ENCODE results near the gene RFC2.
"Not testable (repeated sequence)": the region's sequence is repeated elsewhere in the genome, so short reads cannot be mapped to it uniquely, and the experiment has no call there.

RFC2 gene

GRCh38 chr7:74262639-74263398 lies 8.6 kb upstream of the RFC2 start:
- H3K36me3 ChIP-seq (ENCODE audit: insufficient read depth, low read length): no peaks in the 10 kb centered on the region
- no peak overlapping the region for H3K4me3 ChIP-seq (ENCODE audit: low read depth, low read length)
- no peak overlapping the region for H3K27ac ChIP-seq (ENCODE audit: low read depth, low read length)
- H2AFZ ChIP-seq (ENCODE audit: low read length, unreplicated experiment): no peak overlapping the region
- H3K4me1 ChIP-seq (ENCODE audit: control insufficient read depth, insufficient read depth, low read length, unreplicated experiment): no peaks in the 10 kb centered on the region
- no peaks in the 10 kb centered on the region for H3K27me3 ChIP-seq (ENCODE audit: insufficient read depth, low read length)
- H3K79me2 ChIP-seq (ENCODE audit: control insufficient read depth, insufficient read depth, low read length, unreplicated experiment): no peaks in the 10 kb centered on the region

DNA sequence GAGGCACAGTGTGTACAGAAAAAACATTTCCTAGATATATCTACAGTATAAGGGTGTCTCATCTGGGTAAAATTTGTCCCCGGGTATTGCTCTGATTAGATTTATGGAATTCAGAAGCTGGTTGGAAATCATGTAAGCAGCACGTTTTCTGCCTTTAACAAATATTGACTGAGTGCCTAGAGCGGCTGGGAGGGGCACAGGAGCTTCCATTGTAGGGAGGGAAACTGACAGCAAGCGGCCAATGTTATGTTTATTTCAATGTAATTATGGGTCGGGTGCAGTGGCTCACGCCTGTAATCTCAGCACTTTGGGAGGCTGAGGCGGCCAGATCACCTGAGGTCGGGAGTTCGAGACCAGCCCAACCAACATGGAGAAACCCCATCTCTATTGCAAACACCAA lies 4.4 kb upstream of the RFC2 start:
- no peak overlapping the region for H3K27ac ChIP-seq (ENCODE audit: low read depth, low read length)
- H3K4me3 ChIP-seq (ENCODE audit: low read depth, low read length): no peak overlapping the region
- no peaks in the 10 kb centered on the region for H3K27me3 ChIP-seq (ENCODE audit: insufficient read depth, low read length)
- peaks cover 9% of the 10 kb centered on the region for H3K79me2 ChIP-seq (ENCODE audit: control insufficient read depth, insufficient read depth, low read length, unreplicated experiment)
- H3K36me3 ChIP-seq (ENCODE audit: insufficient read depth, low read length): no peaks in the 10 kb centered on the region
- peaks cover 20% of the 10 kb centered on the region for H3K4me1 ChIP-seq (ENCODE audit: control insufficient read depth, insufficient read depth, low read length, unreplicated experiment)
- H2AFZ ChIP-seq (ENCODE audit: low read length, unreplicated experiment): no peak overlapping the region

- Histone ChIP-seq H3K4me3 (ENCODE audit: low read depth, low read length) (peak overlapping the region; percentile 60), H3K27ac (ENCODE audit: low read depth, low read length) (peak overlapping the region; percentile 96), H3K27me3 (ENCODE audit: insufficient read depth, low read length) (no peaks in the 10 kb centered on the region), H2AFZ (ENCODE audit: low read length, unreplicated experiment) (no peak overlapping the region), H3K79me2 (ENCODE audit: control insufficient read depth, insufficient read depth, low read length, unreplicated experiment) (peaks cover 22% of the 10 kb centered on the region), H3K4me1 (ENCODE audit: control insufficient read depth, insufficient read depth, low read length, unreplicated experiment) (peaks cover 20% of the 10 kb centered on the region), H3K36me3 (ENCODE audit: insufficient read depth, low read length) (0 out of 2 replicates have a peak, but pooled peaks cover 3% of the 10 kb centered on the region)
Measured at GRCh38 chr7:74256491-74257408, 2.6 kb upstream of the RFC2 start.

GRCh38 chr7:74255461-74255860 lies 1.3 kb upstream of the RFC2 start:
- H2AFZ ChIP-seq (ENCODE audit: low read length, unreplicated experiment); H3K27me3 ChIP-seq (ENCODE audit: insufficient read depth, low read length); H3K36me3 ChIP-seq (ENCODE audit: insufficient read depth, low read length): not testable (repeated sequence)
- peaks cover 22% of the 10 kb centered on the region for H3K79me2 ChIP-seq (ENCODE audit: control insufficient read depth, insufficient read depth, low read length, unreplicated experiment)
- H3K4me3 ChIP-seq (ENCODE audit: low read depth, low read length): peak overlapping the region; percentile 85
- peak overlapping the region; percentile 96 for H3K27ac ChIP-seq (ENCODE audit: low read depth, low read length)
- peaks cover 20% of the 10 kb centered on the region for H3K4me1 ChIP-seq (ENCODE audit: control insufficient read depth, insufficient read depth, low read length, unreplicated experiment)

DNA sequence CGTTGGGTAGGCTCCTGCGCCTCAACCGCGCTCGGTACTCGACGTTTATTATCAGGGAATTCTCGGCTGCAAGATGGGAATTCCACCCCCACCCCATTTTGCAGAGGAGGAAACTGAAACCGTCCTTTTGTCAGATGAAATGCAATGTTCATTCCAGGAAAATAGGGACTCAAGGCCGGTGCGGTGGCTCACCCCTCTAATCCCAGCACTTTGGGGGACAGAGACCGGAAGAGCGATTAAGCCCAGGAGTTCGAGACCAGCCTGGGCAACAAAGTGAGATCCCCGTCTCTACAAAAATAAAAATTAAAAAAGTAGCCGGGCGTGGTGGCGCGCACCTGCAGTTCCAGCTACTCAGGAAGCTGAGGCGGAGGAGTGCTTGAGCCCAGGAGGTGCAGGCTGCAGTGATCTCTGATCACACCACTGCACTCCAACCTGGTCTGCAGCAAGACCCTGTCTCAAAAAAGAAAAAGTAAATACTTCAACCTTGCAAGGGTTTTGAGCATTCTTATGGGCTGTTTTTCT lies 720 bp upstream of the RFC2 start:
- peaks cover 20% of the 10 kb centered on the region for H3K4me1 ChIP-seq (ENCODE audit: control insufficient read depth, insufficient read depth, low read length, unreplicated experiment)
- H3K36me3 ChIP-seq (ENCODE audit: insufficient read depth, low read length): peaks cover 8% of the 10 kb centered on the region
- peak overlapping the region; percentile 96 for H3K27ac ChIP-seq (ENCODE audit: low read depth, low read length)
- peak overlapping the region; percentile 85 for H3K4me3 ChIP-seq (ENCODE audit: low read depth, low read length)
- H2AFZ ChIP-seq (ENCODE audit: low read length, unreplicated experiment): peak overlapping the region; percentile 39
- no peaks in the 10 kb centered on the region for H3K27me3 ChIP-seq (ENCODE audit: insufficient read depth, low read length)
- peaks cover 22% of the 10 kb centered on the region for H3K79me2 ChIP-seq (ENCODE audit: control insufficient read depth, insufficient read depth, low read length, unreplicated experiment)

- Histone ChIP-seq H2AFZ (ENCODE audit: low read length, unreplicated experiment) (peak overlapping the region; percentile 55), H3K27ac (ENCODE audit: low read depth, low read length) (peak overlapping the region; percentile 96), H3K4me1 (ENCODE audit: control insufficient read depth, insufficient read depth, low read length, unreplicated experiment) (peaks cover 20% of the 10 kb centered on the region), H3K27me3 (ENCODE audit: insufficient read depth, low read length) (no peaks in the 10 kb centered on the region), H3K4me3 (ENCODE audit: low read depth, low read length) (peak overlapping the region; percentile 85), H3K79me2 (ENCODE audit: control insufficient read depth, insufficient read depth, low read length, unreplicated experiment) (peaks cover 22% of the 10 kb centered on the region), H3K36me3 (ENCODE audit: insufficient read depth, low read length) (peaks cover 10% of the 10 kb centered on the region)
Measured at GRCh38 chr7:74253835-74254128, 417 bp downstream of the RFC2 start.

GRCh38 chr7:74253331-74253730 lies 868 bp downstream of the RFC2 start:
- Histone ChIP-seq H3K36me3 (ENCODE audit: insufficient read depth, low read length) (peaks cover 11% of the 10 kb centered on the region), H3K27ac (ENCODE audit: low read depth, low read length) (peak overlapping the region; percentile 96; the same call in 1 of the 2 replicates), H3K27me3 (ENCODE audit: insufficient read depth, low read length) (no peaks in the 10 kb centered on the region), H3K4me3 (ENCODE audit: low read depth, low read length) (peak overlapping the region; percentile 85), H2AFZ (ENCODE audit: low read length, unreplicated experiment) (no peak overlapping the region), H3K4me1 (ENCODE audit: control insufficient read depth, insufficient read depth, low read length, unreplicated experiment) (peaks cover 20% of the 10 kb centered on the region), H3K79me2 (ENCODE audit: control insufficient read depth, insufficient read depth, low read length, unreplicated experiment) (peaks cover 22% of the 10 kb centered on the region)

- Histone ChIP-seq H2AFZ (ENCODE audit: low read length, unreplicated experiment) (no peak overlapping the region), H3K4me3 (ENCODE audit: low read depth, low read length) (peak overlapping the region; percentile 85), H3K36me3 (ENCODE audit: insufficient read depth, low read length) (peaks cover 11% of the 10 kb centered on the region), H3K4me1 (ENCODE audit: control insufficient read depth, insufficient read depth, low read length, unreplicated experiment) (peaks cover 20% of the 10 kb centered on the region), H3K79me2 (ENCODE audit: control insufficient read depth, insufficient read depth, low read length, unreplicated experiment) (peaks cover 22% of the 10 kb centered on the region), H3K27ac (ENCODE audit: low read depth, low read length) (no peak overlapping the region), H3K27me3 (ENCODE audit: insufficient read depth, low read length) (no peaks in the 10 kb centered on the region)
Measured at GRCh38 chr7:74252893-74253292, 1.3 kb downstream of the RFC2 start.

GRCh38 chr7:74249058-74249457 lies 5.1 kb downstream of the RFC2 start:
- H2AFZ ChIP-seq (ENCODE audit: low read length, unreplicated experiment); H3K4me1 ChIP-seq (ENCODE audit: control insufficient read depth, insufficient read depth, low read length, unreplicated experiment); H3K4me3 ChIP-seq (ENCODE audit: low read depth, low read length); H3K27me3 ChIP-seq (ENCODE audit: insufficient read depth, low read length); H3K27ac ChIP-seq (ENCODE audit: low read depth, low read length): not testable (repeated sequence)
- Histone ChIP-seq H3K79me2 (ENCODE audit: control insufficient read depth, insufficient read depth, low read length, unreplicated experiment) (peaks cover 18% of the 10 kb centered on the region), H3K36me3 (ENCODE audit: insufficient read depth, low read length) (peaks cover 18% of the 10 kb centered on the region)

GRCh38 chr7:74248156-74248555 lies 6.0 kb downstream of the RFC2 start:
- Histone ChIP-seq H2AFZ (ENCODE audit: low read length, unreplicated experiment) (no peak overlapping the region), H3K27me3 (ENCODE audit: insufficient read depth, low read length) (no peaks in the 10 kb centered on the region), H3K36me3 (ENCODE audit: insufficient read depth, low read length) (peaks cover 21% of the 10 kb centered on the region), H3K79me2 (ENCODE audit: control insufficient read depth, insufficient read depth, low read length, unreplicated experiment) (peaks cover 9% of the 10 kb centered on the region), H3K4me3 (ENCODE audit: low read depth, low read length) (no peak overlapping the region), H3K4me1 (ENCODE audit: control insufficient read depth, insufficient read depth, low read length, unreplicated experiment) (no peaks in the 10 kb centered on the region), H3K27ac (ENCODE audit: low read depth, low read length) (no peak overlapping the region)
